HG03442 (cell line): ENCODE measurements around the gene LTV1.

Source experiments
- ATAC-seq: cut with Tn5 transposase; IDR thresholded peaks from one replicate; pipeline ENCODE4 v1.9.1; 2021; ENCODE audit warnings: mild to moderate bottlenecking, moderate library complexity; ENCODE audit not compliant: unreplicated experiment

The LTV1 gene

DNA sequence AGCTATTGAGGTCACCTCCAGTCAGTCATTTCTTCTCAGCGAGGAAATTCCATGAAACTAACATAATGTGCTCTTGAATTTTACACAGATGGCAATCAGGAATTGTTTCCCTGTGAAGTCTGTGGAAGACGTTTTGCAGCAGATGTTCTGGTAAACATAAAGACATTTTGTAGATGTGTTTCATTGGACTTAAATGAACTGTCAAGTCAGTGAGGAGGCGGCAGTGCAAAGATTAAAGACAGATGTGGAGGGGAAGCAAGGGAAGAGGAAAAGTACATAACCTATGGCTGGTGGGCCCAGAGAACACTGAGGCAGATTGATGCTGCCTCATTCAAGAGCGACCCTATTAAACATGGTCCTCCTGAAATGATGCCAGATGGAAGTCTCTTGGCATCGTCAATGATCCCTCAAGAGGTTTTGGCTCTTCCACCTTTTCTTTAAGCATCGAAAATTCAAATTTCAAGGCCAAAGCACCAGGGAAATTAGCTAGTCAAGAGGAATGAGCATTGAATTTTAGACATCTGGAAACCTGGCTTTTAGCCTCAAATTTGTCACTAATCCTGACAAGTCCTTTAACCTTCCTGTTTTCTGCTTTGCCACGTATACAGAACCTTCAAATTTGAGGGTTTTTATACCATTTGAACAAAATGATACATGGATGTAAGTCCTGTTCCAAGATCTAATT is 41.2 kb downstream of the LTV1 start:
- no peak for ATAC-seq

DNA sequence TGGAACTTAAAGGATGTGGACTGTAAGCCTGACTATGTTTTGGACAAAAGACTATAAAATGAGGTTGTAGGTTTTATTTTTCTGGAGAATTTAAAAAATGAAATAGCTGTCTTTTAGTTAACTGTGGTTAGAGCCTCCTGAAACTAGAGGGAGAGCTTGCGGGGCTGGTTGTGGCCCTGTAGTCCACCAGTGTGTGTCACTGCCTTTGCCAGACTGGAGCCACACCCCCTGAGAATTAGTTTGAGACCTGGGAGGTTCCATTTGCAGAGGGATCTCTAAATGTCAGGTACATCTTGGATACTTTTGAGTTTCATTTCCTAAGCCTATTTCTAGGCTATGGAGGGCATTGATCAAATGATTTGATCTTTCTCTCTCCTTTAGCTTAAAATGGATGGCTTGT is 42.0 kb downstream of the LTV1 start:
- no peak for ATAC-seq

DNA sequence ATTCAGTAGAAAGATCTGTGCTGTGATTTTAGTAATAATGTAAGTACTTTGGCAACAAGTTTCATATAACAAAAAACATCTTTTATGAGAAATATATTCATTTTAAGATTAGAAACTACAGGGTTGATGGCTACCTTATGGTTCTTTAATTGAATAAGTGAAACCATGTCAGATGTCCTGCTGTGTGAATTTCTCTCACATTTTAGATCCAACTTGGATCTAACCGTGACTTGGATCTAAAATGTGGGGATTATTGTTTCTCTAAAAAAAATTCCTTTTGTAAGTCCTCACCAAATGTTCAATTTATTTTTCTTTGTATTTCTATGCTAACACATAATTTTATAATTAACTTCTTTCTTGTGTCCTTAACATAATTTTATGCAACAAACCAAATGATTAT is 51.5 kb downstream of the LTV1 start:
- no peak for ATAC-seq

DNA sequence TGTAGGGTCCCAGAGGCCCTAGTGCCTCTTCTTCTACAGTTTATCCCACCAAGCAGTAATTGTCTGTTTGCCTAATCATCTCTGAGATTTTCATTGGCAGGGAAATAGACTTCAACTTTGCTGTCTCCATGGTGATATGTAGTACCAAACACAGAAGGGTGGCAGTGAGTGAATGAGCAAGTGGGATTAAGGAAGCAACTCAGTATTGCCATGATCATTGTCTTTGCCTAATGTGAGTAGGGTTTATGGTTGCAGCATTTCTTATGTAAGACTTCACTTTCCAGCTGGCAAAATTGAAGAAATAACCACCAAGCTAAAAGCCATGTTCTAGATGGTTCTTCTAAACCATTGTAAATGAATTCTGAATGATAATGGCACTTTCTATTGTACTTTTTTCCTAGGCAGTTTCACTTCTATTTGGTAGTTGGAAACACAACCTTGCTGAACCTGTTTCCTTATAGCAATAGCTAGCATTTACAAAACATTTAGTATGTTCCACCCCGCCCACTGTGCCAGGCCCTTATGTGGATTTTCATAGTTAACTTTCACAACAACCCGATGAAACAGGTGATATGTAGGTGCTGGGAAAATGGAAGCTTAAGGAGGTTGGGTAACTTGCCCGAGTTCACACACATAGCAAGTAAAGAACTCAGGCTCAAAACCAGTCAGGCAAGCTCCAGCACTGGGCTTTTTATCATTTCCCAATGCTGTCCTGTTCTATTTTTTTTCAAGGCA is 53.2 kb downstream of the LTV1 start:
- no peak for ATAC-seq

DNA sequence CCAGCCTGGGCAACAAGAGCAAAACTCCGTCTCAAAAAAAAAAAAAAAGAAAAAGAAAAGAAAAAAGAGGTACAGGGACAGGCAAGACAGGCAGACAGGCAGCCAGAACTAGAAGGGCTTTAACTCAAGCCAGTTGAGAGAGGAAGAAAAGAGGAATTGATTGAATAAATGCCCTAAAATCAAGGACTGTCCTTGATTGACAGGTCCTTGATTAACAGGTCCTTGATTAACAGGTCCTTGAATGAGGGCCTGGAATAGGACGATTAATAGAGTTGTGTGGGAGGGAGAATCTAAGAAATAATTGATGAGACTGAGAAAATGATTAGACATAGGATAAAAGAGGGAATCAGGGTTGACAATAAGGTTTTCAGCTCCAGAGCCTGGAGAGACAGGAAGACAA is 57.2 kb downstream of the LTV1 start:
- no peak for ATAC-seq

DNA sequence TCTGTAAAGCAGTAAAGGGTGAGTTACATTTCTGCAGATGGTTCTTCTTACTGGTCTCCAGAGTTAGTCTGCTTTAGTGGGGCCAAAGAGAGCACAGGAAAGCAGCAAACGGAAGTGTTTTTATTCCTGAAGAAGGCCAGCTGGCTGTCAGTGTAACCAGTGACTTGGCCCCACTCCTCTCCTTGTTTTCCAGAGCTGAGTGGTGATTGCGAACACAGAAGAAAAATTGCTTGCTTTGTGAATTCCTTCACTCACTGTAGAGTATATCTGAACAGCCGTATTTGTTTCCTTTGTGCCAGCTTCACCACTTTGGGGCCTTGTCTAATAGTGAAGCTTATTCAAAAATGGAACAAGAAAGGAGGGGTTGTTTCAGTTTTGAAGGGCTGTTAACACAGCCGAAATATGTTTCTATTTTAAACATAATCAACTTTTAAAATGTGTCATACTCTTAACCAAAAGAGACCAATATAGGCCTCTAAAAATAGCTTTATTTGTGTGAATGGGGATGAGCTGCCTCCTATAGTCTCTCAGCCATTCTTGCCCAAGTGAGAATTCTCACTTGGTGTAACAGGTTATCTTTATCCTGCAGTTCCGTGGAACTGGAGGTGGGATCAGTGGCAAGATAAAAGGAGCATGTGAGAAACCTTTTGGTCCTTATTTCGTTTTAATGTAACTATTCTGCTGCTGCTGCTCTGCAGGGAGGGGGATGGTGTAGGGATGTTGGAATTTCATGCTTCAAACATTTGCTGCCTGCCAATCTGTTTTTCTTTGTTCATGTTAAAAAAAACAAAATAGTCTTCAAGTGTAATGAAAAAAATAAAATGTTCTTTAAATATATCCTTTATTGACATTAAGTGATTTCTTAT is 59.0 kb downstream of the LTV1 start:
- peak; percentile 94 for ATAC-seq

DNA sequence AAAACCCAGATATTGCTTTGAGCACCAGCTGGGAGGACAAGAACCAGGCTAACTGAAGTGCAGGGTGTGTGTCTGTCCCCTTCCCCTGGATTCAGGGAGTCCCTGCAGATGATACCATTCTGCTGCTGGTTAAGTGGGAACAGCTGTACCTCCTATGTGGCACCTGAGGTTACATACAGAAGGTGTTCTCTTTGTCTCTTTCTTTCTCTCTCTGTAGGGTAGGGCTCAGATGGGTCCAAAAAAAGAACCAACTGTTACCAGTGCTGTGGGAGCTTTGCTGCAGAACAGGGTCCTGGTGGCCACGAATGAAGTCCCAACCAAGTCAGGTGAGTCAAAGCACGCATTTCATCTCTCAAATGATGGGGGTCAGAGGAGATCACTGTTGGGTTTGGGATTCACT is 59.7 kb downstream of the LTV1 start:
- ATAC-seq = no peak

DNA sequence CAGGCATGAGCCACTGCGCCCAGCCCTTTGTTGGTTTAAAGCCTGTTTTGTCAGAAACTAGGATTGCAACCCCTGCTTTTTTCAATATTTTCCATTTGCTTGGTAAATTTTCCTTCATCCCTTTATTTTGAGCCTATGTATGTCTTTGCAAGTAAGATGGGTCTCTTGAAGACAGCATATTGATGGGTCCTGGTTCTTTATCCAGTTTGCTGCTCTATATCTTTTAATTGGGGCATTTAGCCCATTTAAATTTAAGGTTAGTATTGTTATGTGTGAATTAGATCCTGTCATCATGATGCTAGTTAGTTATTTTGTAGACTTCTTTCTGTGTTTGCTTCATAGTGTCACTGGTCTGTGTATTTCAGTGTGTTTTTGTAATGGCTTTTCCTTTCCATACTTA is 67.9 kb downstream of the LTV1 start:
- ATAC-seq = no peak

DNA sequence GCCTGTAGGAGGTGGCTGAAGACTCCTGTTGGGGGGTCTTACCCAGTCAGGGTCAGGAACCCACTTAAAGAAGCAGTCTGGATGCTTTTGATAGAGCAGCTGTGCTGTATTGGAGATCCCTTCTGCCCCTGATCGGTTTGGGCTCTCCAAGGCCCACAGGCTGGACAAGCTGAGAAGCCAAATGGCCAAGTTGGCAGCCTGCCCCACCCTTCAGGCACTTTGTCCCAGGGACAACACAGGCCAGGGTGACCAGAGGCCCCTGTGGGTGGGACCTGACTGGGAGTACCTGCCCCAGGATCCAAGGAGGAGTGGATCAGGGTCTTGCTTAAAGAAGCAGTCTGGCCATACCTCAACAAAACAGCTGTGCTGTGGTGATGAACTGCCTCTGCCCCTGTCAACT is 69.5 kb downstream of the LTV1 start:
- no peak for ATAC-seq
